HG02840 (cell line): ENCODE measurements around the gene HOXC9.

Experiments
- ATAC-seq: cut with Tn5 transposase; IDR thresholded peaks from one replicate; pipeline ENCODE4 v1.9.1; 2021; ENCODE audit warnings: mild to moderate bottlenecking, moderate library complexity, moderate number of reproducible peaks; ENCODE audit not compliant: unreplicated experiment, low FRiP score

Gene HOXC9

DNA sequence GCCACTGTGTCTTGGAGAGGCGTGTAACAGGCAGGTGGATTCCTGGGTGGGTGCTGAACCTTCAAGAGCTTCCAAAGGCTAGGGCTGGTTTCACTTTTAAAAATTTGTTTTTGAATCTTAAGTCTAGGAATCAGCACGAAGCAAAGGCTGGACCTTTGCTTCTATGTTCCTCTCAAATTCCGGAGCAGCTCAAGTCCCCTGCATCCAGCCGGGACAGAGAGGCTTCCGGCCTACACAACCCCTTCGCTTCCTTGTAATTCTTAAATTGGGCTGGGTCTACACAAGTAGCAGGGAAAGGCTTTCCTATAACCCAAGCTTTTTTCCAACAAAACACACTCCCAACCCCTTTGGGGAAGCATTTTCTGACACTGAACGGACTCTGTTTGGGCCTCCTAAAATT is 37.0 kb upstream of the HOXC9 start:
- ATAC-seq: no peak

- no peak for ATAC-seq
These were observed 36.3 kb upstream of the HOXC9 start for GRCh38 chr12:53963434-53964314.

GRCh38 chr12:53964315-53964713 is 35.6 kb upstream of the HOXC9 start:
- no peak for ATAC-seq

- ATAC-seq: no peak
These were observed 34.5 kb upstream of the HOXC9 start for GRCh38 chr12:53965281-53966084.

- ATAC-seq: no peak
These were observed 33.9 kb upstream of the HOXC9 start for GRCh38 chr12:53966085-53966384.

GRCh38 chr12:53966385-53967133 is 33.4 kb upstream of the HOXC9 start:
- no peak for ATAC-seq

GRCh38 chr12:53967421-53967925 is 32.5 kb upstream of the HOXC9 start:
- no peak for ATAC-seq

DNA sequence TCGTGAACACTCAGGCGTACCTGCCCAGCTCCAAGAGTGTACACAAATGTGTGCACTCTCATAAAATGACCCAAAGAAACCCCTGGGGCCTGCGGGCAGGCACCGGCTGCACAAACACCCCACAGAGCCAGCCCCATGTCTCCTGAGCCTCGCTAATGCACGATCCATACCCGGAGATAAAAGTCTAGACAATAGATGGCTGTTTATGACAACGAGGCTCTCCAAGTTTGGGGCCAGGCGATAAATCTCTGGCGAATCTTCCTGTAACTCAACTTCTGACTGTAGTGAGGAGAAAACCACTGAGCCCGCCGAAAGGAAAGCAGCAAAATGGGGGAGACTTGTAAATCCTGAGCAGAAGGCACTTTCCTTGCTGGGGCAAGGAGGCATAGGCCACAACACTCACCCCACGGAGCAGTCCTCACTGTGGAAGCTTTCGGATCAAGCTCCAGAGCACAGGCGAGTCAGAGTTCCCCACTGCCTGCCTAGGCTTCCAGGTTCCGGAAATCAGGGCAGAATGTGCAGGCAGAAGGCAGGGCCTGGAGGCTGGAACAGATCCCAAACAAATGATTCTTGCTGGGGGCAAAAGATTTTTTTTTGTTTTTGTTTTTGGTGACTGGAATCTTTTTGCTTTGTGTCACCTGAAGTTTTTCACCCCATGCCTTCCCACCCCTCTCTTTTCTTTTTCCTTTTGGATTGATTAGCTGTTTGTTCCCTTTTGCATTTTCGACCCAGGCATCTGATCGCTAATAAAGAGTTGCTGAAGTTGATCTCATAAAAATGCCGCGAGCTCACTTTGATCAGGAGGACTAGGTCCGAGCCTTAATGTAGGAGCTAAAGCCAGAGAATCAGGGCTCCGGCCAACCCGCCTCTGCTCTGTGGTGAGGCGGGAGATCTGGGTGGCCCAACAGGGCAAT is 31.5 kb upstream of the HOXC9 start:
- ATAC-seq: no peak

DNA sequence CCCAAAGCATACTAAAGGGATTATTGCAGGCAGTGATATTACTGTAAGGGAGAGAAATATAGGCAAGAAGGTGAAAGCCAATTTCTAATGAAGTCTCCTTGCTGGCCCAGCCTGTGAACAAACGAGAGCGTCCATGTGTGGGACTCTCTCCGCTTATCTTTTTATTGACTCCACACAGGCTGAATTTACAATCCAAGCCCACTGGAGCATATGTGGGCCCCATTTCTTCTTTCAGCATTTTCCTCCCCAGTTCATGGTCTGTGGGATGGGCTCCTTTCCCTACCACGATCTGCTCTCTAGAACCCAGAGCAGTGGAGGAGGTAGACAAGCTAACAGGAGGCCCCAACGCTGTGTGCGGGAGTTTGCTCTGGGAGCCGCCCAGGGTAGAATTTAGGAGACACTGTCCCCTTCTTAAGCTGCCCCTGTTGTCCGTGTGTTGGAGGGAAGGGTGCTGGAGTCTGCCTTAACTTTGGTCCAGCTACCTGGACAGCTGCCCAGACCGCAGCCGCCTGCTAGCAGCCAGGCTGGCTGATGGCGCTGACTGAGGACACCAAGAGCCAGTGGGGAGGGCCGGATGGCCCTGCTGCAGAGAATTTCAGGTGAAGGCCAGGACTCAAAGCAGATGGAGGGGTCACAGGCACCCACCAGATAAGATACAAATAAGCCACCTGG is 30.2 kb upstream of the HOXC9 start:
- no peak for ATAC-seq

DNA sequence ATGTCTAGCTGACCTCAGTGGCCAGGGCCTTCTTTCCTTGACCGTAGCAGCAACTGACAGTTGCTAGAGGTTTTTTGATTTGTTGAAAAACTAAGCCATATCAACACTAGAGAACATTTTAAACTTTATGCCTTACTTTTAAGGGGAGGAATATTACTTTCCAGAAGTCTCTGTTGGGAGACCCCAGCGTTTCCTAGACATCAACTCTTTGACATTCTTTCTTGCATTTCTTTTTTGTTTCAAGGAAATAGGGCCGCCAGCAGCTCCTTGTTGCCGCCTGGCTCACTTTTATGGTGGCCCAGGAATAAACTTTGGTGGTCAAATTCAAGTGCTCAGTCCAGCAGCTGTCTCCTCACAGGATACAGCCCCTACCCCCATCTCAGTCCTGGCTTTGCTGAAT is 29.5 kb upstream of the HOXC9 start:
- no peak for ATAC-seq

- ATAC-seq: no peak
These were observed 28.8 kb upstream of the HOXC9 start for GRCh38 chr12:53971129-53971528.

DNA sequence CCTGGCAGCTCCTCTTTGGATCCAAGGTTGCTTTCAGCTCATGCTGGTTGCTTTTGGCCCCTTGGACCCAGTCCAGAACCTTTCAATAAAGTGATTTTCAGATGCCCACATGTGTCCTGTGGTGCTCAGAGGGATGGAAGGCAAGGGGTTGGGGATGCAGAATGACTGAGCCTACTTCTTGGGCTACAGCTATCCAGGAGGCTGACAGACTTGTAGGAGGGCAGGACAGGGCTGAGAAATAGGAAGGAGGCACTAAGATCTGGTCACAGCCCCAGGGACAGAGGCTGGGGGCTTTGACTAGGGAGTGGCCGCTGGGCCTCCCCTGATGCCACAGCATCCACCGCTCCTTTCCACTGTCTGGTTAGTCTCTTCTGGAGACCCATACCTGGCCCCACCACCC is 28.3 kb upstream of the HOXC9 start:
- ATAC-seq: no peak

- no peak for ATAC-seq
These were observed 27.7 kb upstream of the HOXC9 start for GRCh38 chr12:53972152-53972702.

DNA sequence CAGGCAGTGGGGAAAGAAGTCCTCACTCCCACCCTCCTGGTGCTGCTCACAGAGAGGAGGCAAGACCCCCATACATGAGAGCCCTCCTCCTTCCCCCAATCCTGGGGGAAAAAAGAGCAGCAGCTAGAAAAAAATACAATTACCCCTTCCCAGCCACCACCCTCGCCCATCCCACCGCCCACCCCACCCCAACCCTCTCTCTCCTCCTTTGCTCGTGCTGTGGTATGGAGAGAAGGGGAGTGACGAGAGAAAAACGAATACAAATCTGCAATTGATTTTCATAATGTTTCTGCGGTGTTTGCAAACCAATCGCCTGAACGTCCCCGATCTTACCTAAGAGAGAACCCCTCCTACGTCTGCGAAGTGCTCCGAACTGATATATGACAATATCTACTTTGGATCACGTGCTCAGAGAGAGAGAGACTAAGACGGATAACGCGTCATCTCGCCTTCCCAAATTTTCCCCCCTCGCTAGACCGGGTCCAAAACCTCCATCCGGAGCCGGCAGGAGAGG is 27.2 kb upstream of the HOXC9 start, which contains the start of gene HOXC11:
Gene HOXC11, plus strand, starts transcription at position 405 of the 514 bp plus-strand sequence. CDS start 116 bp downstream, outside the sequence.
- ATAC-seq: no peak

- ATAC-seq: no peak
These were observed 26.5 kb upstream of the HOXC9 start for GRCh38 chr12:53973236-53974042.

DNA sequence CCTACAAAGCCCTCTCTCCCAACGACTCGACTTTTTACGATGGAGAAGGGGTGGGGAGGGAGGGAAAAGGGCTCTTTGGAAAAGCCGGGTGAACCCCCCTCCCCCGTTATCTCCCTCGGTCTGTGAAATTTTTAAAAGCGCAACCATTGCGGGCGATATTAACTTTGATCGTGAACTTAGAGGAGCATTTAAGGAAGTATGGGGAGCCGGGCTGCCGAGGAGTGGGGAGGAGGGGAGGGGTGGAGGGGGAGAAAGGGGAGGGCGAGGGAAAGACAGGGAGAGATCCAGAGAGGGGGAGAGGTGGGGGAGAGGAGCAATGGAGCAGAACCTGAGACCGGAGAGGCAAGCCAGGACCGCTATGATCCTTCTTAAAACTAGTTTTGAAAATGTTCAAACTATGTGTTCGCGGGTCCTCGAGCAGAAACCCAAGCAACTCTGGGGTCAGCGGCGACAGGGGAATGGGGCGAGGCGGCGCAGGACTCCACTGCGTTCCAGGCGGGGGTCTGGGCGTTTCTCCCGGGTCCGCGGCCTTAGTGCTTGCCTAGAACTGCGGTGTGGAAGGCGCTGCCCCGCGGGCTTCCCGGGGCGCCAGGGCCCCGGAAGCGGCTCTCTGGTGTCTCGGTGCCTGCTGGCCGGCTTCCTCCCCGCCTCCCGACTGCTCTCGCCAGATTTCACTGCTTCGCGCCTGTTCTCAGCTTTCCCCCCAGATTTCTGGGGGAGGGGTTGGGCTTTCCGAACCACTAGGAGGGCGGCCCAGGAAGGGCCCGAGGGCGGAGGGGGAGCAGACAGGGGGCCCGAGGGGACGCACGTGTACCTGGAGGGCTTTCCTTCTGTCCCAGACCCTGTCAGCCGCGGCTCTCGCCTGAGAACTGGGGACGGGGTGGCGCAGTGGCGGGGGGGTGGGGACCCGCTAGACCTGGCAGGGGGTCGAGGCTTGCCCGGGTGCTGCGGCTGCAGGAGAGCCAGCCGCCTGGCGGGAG is 25.6 kb upstream of the HOXC9 start, which contains the start of gene HOTAIR:
Gene HOTAIR, minus strand, starts transcription at position 871 of the 980 bp plus-strand sequence.
- no peak for ATAC-seq

DNA sequence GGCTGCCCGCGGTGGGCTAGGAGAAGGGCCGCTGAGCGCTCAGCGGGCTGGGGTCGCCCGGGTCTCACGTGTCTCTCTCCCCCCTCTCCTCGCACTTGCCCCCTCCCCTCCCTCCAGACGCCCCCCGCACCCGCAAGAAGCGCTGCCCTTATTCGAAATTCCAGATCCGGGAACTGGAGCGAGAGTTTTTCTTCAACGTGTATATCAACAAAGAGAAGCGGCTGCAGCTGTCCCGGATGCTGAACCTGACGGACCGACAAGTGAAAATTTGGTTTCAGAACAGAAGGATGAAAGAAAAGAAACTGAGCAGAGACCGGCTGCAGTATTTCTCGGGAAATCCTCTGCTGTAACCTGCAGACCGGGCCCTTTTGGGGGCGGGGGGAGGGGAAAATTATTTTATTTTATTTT is 24.9 kb upstream of the HOXC9 start:
- ATAC-seq: no peak
